ENCODE data around the gene OR10AD1.

DNA sequence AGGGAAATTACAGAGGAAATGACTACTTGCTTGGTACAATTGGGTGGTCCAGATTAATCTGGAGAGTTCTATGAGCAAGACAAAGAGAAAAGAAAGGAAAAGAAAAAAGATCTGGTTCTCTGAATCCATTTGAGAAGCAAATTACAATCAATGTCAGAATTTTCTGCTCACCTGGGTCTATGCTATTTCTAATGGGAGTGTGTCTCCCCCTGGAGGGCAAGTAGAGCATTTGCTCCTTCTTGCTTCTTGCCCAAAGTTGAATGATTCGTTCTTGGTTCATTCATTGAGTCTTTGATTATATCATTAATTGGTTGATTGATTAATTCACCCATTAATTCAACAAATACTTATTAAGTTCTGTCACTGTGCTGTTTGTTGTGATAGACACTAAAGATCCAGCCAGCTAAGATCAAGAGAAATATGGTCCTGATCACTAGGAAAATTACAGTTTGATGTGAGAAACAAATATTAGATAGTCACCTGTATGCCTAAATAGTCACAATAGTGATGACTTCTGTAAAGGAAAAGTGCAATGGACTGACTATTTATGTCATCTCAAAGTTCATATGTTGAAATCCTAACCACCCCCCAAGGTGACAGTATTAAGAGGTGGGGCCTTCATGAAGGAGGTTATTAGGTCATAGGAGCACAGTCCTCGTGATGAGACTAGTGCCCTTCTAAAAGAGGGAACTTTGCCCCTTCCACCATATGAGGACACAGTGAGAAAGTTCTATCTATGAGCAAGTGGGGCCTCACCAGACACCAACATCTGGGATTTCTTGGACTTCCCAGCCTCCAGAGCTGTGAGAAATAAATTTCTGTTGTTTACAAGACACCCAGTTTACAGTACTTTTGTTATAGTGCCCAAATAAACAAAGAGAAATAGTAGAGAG lies 37.8 kb downstream of the OR10AD1 start:
- TF ChIP-seq EZH2 (IDR thresholded peaks at IDR 0.05) (no peak), POLR2AphosphoS5 (IDR thresholded peaks at IDR 0.05; ENCODE audit: borderline replicate concordance, low read depth, low read length) (no peak), FOXP2 (optimal IDR thresholded peaks at IDR 0.05; ENCODE audit: control extremely low read depth, extremely low read length, insufficient read depth) (no peak)

All from SK-N-MC (cell line).